GM12891 (cell line): Measurements from ENCODE around the gene TLR9.

ENCODE experiments used
- DNase-seq: peaks from one replicate; pipeline ENCODE4 v3.0.0; 2011; ENCODE audit warnings: low spot score; ENCODE audit not compliant: insufficient read length
- FAIRE-seq: peaks from 2 replicates; lab custom pipeline; 2011; peaks lifted over from hg19 to GRCh38; lab: Jason Lieb, UNC
- PAX5 ChIP-seq: IDR thresholded peaks from 2 replicates; pipeline ENCODE4 v1.6.1; 2011; ENCODE audit warnings: low read length, moderate library complexity, mild to moderate bottlenecking; ENCODE audit not compliant: insufficient read depth, severe bottlenecking
- POLR2A ChIP-seq: IDR thresholded peaks from 2 replicates; pipeline ENCODE4 v1.6.1; 2011; ENCODE audit warnings: low read depth, low read length, control low read depth
- POLR2AphosphoS5 ChIP-seq: IDR thresholded peaks from 2 replicates; pipeline ENCODE4 v1.6.1; 2011; ENCODE audit warnings: low read depth, low read length, control low read depth
- POU2F2 ChIP-seq: IDR thresholded peaks from 2 replicates; pipeline ENCODE4 v1.6.1; 2011; ENCODE audit warnings: low read depth, mild to moderate bottlenecking, control low read depth, low read length, moderate library complexity
- SPI1 ChIP-seq: IDR thresholded peaks from 2 replicates; pipeline ENCODE4 v1.6.1; 2011; ENCODE audit warnings: low read depth, low read length, control low read depth
- TAF1 ChIP-seq: IDR thresholded peaks from 2 replicates; pipeline ENCODE4 v1.6.1; 2011; ENCODE audit warnings: low read depth, low read length, control low read depth

TLR9 gene

DNA sequence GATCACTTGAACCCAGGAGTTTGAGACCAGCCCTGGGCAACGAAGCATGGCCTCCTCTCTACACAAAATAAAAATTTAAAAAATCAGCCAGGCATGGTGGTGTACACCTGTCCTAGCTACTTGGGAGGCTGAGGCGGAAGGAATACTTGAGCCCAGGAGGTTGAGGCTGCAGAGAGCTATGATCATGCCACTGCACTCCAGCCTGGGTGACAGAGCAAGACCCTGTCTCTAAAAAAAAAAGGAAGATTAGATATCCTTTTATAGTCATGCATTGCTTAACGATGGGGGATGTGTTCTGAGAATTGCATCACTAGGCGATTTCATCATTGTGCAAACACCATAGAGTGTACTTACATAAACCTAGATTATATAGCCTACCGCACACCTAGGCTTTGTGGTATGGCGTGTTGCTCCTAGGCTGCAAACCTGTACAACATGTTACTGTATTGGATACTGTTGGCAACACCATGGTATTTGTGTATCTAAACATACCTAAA is 14.8 kb downstream of the TLR9 start:
- no peak for FAIRE-seq
- DNase-seq = no peak
- TF ChIP-seq SPI1 = no peak
- TF ChIP-seq TAF1 = no peak
- no peak for TF ChIP-seq POU2F2
- no peak for TF ChIP-seq POLR2AphosphoS5
- no peak for TF ChIP-seq PAX5
- no peak for TF ChIP-seq POLR2A

GRCh38 chr3:52210037-52210436 is 15.4 kb downstream of the TLR9 start:
- DNase-seq = no peak
- TF ChIP-seq TAF1 (no peak), SPI1 (no peak), POLR2A (no peak), POLR2AphosphoS5 (no peak), PAX5 (no peak), POU2F2 (no peak)
- FAIRE-seq = no peak

DNA sequence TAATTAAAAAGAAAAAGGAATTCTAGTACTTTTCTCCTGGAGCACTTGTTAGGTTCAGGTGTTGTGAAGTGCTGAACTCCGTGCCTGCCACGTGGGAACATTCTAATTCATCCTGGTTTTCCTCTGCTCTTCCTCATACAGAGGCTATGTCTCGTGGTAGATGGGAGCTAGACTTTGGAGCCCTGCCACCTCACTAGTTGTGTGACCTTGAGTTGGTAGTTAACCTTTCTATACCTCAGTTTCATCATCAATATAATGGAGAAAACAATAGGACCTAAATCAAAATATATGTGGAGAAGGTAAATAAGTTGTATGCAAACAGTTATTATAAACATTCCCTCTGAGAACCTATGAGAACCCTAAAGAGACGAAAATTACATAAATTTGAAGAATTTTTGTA is 16.9 kb downstream of the TLR9 start:
- DNase-seq = no peak
- TF ChIP-seq SPI1 = no peak
- no peak for TF ChIP-seq PAX5
- TF ChIP-seq POLR2AphosphoS5 = no peak
- TF ChIP-seq TAF1 = no peak
- TF ChIP-seq POU2F2 = no peak
- TF ChIP-seq POLR2A = no peak
- FAIRE-seq = no peak

DNA sequence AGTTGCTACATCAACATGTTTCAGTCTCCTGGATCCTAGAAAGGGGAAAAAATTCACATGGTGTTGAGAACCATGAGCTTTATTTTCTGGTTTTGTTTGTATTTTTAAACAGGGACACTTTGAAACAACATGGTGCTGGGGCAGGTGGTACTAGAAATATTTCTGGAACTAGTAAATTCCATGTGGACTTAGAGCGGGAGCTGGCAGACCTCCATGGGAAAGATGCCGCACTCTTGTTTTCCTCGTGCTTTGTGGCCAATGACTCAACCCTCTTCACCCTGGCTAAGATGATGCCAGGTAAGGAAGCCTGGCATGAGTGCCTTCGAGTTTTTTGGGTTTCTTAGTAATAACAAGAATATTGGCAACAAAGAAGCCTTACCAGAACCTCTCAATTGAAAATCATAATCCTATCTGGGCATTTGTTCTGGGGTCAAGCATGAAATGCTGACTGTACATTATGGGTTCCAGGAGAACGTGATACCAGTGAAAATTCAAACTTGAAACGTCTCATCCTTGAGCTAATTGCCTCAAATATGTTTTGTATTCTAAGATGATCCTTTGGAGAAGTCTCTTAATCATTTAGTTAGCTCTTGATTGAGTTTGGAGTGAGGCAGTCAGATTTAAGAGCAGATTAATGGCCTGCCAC is 19.6 kb downstream of the TLR9 start:
- no peak for TF ChIP-seq POLR2AphosphoS5
- no peak for TF ChIP-seq POLR2A
- TF ChIP-seq TAF1 = no peak
- TF ChIP-seq SPI1 = no peak
- no peak for TF ChIP-seq PAX5
- TF ChIP-seq POU2F2 = no peak
- no peak for DNase-seq

GRCh38 chr3:52204337-52205073 is 20.9 kb downstream of the TLR9 start:
- no peak for DNase-seq
- FAIRE-seq = no peak
- no peak for TF ChIP-seq TAF1
- no peak for TF ChIP-seq POU2F2
- no peak for TF ChIP-seq POLR2AphosphoS5

More for the DNA sequence above, 19.6 kb downstream of the TLR9 start:
- FAIRE-seq = no peak

- no peak for FAIRE-seq
- TF ChIP-seq POLR2A = no peak
- no peak for TF ChIP-seq TAF1
- TF ChIP-seq PAX5 = no peak
- TF ChIP-seq POLR2AphosphoS5 = no peak
- TF ChIP-seq POU2F2 = no peak
Observed at GRCh38 chr3:52203701-52204100, 21.7 kb downstream of the TLR9 start.

DNA sequence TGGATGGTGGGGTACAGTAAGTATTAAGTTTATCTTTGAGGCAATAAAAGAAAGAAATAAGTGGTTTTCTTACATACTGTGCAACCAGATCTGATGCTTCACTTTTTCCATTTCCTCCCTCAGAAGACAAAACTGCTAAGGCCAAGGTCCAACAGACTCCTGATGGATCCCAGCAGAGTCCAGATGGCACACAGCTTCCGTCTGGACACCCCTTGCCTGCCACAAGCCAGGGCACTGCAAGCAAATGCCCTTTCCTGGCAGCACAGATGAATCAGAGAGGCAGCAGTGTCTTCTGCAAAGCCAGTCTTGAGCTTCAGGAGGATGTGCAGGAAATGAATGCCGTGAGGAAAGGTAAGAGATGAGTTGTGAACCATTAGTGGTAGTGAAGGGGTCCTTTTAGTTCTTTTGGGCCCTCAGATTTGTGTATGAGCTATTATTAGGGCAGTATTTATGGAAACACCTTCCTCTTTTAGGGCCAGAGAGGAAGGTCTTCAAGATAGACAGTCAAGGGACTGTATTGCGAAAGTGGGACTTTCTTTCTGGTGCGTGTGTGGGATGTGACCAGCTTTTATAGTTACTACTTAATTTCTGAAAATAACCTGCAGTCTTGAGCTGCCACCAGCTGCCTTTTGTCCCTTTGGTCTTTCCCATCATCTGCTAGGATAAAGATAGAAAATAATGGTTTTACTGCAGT is 22.9 kb downstream of the TLR9 start:
- TF ChIP-seq SPI1 (no peak), POLR2A (no peak), POU2F2 (no peak), PAX5 (no peak), POLR2AphosphoS5 (no peak), TAF1 (no peak)
- peak; percentile 82 for FAIRE-seq
- no peak for DNase-seq

More at GRCh38 chr3:52203701-52204100, 21.7 kb downstream of the TLR9 start:
- DNase-seq = no peak

- TF ChIP-seq SPI1 (no peak), TAF1 (no peak), PAX5 (no peak), POU2F2 (no peak), POLR2AphosphoS5 (no peak), POLR2A (no peak)
- peak; percentile 54 for FAIRE-seq
- DNase-seq = no peak
Observed at GRCh38 chr3:52200981-52201679, 24.3 kb downstream of the TLR9 start.
